ENCODE measurements around the gene XXYLT1.

The XXYLT1 gene

DNA sequence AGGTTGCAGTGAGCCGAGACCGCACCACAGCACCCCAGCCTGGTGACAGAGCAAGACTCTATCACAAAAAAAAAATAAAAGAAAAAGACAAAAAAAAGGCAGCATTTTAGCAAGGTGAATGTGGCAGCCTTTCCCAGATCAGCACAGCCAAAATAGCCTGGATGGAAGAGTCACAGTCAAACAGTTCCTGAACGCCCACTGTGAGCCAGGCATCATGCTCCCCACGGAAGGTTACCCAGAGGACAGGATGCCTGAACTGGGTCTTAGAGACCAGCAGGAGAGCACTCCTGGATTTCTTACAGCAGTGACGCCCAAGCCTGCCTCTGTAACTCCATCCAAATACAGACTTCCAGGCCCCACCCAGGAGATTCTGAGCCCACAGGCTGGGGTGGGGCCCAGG, 4.5 kb downstream of the XXYLT1 start:
- Histone ChIP-seq H3K4me1 (ENCODE audit: control insufficient read depth, insufficient read depth, low read length) (no peaks in the 10 kb centered on the region), H3K4me3 (ENCODE audit: low read depth, low read length) (no peak overlapping the region), H3K27ac (ENCODE audit: extremely low read depth, low read depth, low read length) (no peak overlapping the region), H3K9me3 (ENCODE audit: control insufficient read depth, insufficient read depth, low read depth, low read length) (no peaks in the 10 kb centered on the region), H3K36me3 (ENCODE audit: control insufficient read depth in 2 of 2, insufficient read depth in 1 of 2, low read length in 2 of 2) (peaks cover 0 to 27% of the 10 kb centered on the region in 2 experiments; a peak in 1 of 3 replicates)
- ChIA-PET POLR2A (no interaction called here), CTCF (no interaction called here)
- TF ChIP-seq OSR2 (tag by site-specific recombination; IDR thresholded peaks at IDR 0.05) (no peak), ZNF561 (tag by site-specific recombination; IDR thresholded peaks at IDR 0.05; ENCODE audit: borderline replicate concordance) (no peak), KLF16 (tag by site-specific recombination; IDR thresholded peaks at IDR 0.05) (no peak), ZIC2 (tag by site-specific recombination; IDR thresholded peaks at IDR 0.05) (peak; percentile 30; the same call in 1 of the 2 replicates), ZBTB20 (tag by site-specific recombination; IDR thresholded peaks at IDR 0.05) (peak; percentile 47), ZNF221 (tag by site-specific recombination; IDR thresholded peaks at IDR 0.05; ENCODE audit: borderline replicate concordance) (no peak), ZNF10 (tag by site-specific recombination; IDR thresholded peaks at IDR 0.05) (no peak), ZNF37A (tag by site-specific recombination; IDR thresholded peaks at IDR 0.05) (no peak)
- TF ChIP-seq, protein P1, sequence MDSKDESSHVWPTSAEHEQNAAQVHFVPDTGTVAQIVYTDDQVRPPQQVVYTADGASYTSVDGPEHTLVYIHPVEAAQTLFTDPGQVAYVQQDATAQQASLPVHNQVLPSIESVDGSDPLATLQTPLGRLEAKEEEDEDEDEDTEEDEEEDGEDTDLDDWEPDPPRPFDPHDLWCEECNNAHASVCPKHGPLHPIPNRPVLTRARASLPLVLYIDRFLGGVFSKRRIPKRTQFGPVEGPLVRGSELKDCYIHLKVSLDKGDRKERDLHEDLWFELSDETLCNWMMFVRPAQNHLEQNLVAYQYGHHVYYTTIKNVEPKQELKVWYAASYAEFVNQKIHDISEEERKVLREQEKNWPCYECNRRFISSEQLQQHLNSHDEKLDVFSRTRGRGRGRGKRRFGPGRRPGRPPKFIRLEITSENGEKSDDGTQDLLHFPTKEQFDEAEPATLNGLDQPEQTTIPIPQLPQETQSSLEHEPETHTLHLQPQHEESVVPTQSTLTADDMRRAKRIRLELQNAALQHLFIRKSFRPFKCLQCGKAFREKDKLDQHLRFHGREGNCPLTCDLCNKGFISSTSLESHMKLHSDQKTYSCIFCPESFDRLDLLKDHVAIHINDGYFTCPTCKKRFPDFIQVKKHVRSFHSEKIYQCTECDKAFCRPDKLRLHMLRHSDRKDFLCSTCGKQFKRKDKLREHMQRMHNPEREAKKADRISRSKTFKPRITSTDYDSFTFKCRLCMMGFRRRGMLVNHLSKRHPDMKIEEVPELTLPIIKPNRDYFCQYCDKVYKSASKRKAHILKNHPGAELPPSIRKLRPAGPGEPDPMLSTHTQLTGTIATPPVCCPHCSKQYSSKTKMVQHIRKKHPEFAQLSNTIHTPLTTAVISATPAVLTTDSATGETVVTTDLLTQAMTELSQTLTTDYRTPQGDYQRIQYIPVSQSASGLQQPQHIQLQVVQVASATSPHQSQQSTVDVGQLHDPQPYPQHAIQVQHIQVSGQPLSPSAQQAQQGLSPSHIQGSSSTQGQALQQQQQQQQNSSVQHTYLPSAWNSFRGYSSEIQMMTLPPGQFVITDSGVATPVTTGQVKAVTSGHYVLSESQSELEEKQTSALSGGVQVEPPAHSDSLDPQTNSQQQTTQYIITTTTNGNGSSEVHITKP (tag by site-specific recombination; IDR thresholded peaks at IDR 0.05): no peak
- TF ChIP-seq, protein P2, sequence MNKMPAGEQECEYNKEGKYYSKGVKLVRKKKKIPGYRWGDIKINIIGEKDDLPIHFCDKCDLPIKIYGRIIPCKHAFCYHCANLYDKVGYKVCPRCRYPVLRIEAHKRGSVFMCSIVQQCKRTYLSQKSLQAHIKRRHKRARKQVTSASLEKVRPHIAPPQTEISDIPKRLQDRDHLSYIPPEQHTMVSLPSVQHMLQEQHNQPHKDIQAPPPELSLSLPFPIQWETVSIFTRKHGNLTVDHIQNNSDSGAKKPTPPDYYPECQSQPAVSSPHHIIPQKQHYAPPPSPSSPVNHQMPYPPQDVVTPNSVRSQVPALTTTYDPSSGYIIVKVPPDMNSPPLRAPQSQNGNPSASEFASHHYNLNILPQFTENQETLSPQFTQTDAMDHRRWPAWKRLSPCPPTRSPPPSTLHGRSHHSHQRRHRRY (tag by site-specific recombination; IDR thresholded peaks at IDR 0.05): no peak

DNA sequence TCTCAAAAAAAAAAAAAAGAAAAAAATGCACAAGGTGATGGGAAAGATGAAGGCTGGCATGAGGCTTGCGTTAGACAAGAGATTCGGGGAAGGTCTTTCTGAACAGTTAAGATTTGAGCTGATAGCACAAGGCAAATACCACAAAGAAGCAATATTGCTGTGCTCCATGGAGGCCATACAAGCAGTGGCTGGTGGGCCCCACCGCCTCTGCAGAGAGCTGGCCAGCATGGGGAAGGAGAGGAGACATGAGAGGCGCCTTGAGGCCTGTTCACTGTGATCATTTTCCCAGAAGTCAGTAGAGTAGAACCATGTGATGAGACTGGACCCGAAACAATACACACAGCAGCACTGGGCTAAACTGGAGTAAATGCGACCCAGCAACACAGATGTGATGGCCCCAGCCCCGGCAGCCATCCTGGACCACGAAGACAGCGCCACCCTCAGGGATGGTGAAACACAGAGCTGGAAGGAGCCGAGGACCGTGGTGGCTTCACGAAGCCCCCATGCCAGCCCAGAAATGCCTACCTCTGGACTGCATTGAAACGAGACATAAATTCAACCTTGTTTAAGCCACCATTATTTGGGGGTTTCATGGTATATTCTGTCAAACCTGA, 5.5 kb downstream of the XXYLT1 start:
- Histone ChIP-seq H3K9me3 (ENCODE audit: control insufficient read depth, insufficient read depth, low read depth, low read length) (no peaks in the 10 kb centered on the region), H3K4me3 (ENCODE audit: low read depth, low read length) (no peak overlapping the region), H3K36me3 (ENCODE audit: control insufficient read depth in 2 of 2, insufficient read depth in 1 of 2, low read length in 2 of 2) (peaks cover 0 to 27% of the 10 kb centered on the region in 2 experiments; a peak in 1 of 3 replicates), H3K4me1 (ENCODE audit: control insufficient read depth, insufficient read depth, low read length) (no peaks in the 10 kb centered on the region), H3K27ac (ENCODE audit: extremely low read depth, low read depth, low read length) (no peak overlapping the region)
- ChIA-PET CTCF (interaction anchor here (0.5 to 2.2 kb wide), 4 partner anchors 236 to 586 kb away, joined by 3 to 10 read pairs (median 4); no protein-coding TSS in a partner anchor), POLR2A (no interaction called here)
- TF ChIP-seq FEZF1 (tag by site-specific recombination; IDR thresholded peaks at IDR 0.05) (no peak), ZFP69B (tag by site-specific recombination; IDR thresholded peaks at IDR 0.05) (peak; percentile 91), YY1 (tag by site-specific recombination; IDR thresholded peaks at IDR 0.05) (no peak), TCF7L2 (IDR thresholded peaks at IDR 0.05; ENCODE audit: borderline replicate concordance, low read depth, low read length) (no peak), ZNF561 (tag by site-specific recombination; IDR thresholded peaks at IDR 0.05; ENCODE audit: borderline replicate concordance) (no peak)
- TF ChIP-seq, protein P3, sequence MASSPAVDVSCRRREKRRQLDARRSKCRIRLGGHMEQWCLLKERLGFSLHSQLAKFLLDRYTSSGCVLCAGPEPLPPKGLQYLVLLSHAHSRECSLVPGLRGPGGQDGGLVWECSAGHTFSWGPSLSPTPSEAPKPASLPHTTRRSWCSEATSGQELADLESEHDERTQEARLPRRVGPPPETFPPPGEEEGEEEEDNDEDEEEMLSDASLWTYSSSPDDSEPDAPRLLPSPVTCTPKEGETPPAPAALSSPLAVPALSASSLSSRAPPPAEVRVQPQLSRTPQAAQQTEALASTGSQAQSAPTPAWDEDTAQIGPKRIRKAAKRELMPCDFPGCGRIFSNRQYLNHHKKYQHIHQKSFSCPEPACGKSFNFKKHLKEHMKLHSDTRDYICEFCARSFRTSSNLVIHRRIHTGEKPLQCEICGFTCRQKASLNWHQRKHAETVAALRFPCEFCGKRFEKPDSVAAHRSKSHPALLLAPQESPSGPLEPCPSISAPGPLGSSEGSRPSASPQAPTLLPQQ (tag by site-specific recombination; IDR thresholded peaks at IDR 0.05): peak; percentile 90
- TF ChIP-seq, protein P4, sequence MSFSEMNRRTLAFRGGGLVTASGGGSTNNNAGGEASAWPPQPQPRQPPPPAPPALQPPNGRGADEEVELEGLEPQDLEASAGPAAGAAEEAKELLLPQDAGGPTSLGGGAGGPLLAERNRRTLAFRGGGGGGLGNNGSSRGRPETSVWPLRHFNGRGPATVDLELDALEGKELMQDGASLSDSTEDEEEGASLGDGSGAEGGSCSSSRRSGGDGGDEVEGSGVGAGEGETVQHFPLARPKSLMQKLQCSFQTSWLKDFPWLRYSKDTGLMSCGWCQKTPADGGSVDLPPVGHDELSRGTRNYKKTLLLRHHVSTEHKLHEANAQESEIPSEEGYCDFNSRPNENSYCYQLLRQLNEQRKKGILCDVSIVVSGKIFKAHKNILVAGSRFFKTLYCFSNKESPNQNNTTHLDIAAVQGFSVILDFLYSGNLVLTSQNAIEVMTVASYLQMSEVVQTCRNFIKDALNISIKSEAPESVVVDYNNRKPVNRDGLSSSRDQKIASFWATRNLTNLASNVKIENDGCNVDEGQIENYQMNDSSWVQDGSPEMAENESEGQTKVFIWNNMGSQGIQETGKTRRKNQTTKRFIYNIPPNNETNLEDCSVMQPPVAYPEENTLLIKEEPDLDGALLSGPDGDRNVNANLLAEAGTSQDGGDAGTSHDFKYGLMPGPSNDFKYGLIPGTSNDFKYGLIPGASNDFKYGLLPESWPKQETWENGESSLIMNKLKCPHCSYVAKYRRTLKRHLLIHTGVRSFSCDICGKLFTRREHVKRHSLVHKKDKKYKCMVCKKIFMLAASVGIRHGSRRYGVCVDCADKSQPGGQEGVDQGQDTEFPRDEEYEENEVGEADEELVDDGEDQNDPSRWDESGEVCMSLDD (tag by site-specific recombination; IDR thresholded peaks at IDR 0.05): no peak

Data from HEK293 (cell line).